Nephron (organoid): ENCODE measurements around the gene YOD1.
A peak's percentile ranks its signal among the peaks of the same experiment; 100 is the strongest.

Source experiments
- H3K27ac Mint-ChIP-seq, 3 experiments: 2 replicates each; pipeline ENCODE4 v1.8.0; 2020; ENCODE audit warnings: mixed read lengths in 3 of 3, mild to moderate bottlenecking in 2 of 3, moderate library complexity in 1 of 3
- H3K27me3 Mint-ChIP-seq: 2 replicates; pipeline ENCODE4 v1.8.0; 2021; ENCODE audit warnings: low read depth, mild to moderate bottlenecking, moderate library complexity, mixed read lengths
- H3K36me3 Mint-ChIP-seq: 2 replicates; pipeline ENCODE4 v1.8.0; 2020; ENCODE audit warnings: low read depth, mixed read lengths
- H3K4me1 Mint-ChIP-seq: 2 replicates; pipeline ENCODE4 v1.8.0; 2020; ENCODE audit warnings: mixed read lengths
- H3K4me3 Mint-ChIP-seq, 3 experiments: 2 replicates each; pipeline ENCODE4 v1.8.0; 2020; ENCODE audit warnings: mild to moderate bottlenecking in 3 of 3, mixed read lengths in 3 of 3, moderate library complexity in 2 of 3
- H3K9me3 Mint-ChIP-seq: 2 replicates; pipeline ENCODE4 v1.8.0; 2020; ENCODE audit warnings: mixed read lengths
- CTCF ChIP-seq, 3 experiments: fragments of 200-600 bp; sonication (generic); IDR thresholded peaks; one replicate each; pipeline ENCODE4 v1.5.0; 2021; ENCODE audit warnings: antibody characterized with exemption in 3 of 3; ENCODE audit not compliant: unreplicated experiment in 3 of 3

YOD1 gene

GRCh38 chr1:207088701-207089626, 38.0 kb upstream of the YOD1 start, which contains the start of gene C4BPB:
TSS of gene C4BPB (plus strand) at chr1:207088860. CDS start at chr1:207089532, 672 bp downstream.
- H3K4me3 Mint-ChIP-seq = no peak within 1 kb of the TSS
- no peaks in the 10 kb centered on the region for H3K36me3 Mint-ChIP-seq
- TF ChIP-seq CTCF (IDR thresholded peaks at IDR 0.05; ENCODE audit: unreplicated experiment in 3 of 3) = no peak
- no peaks in the 10 kb centered on the region for H3K9me3 Mint-ChIP-seq
- peaks cover 9% of the 10 kb centered on the region for H3K27me3 Mint-ChIP-seq
- no peak within 1 kb of the TSS for H3K27ac Mint-ChIP-seq
- peaks cover 18% of the 10 kb centered on the region for H3K4me1 Mint-ChIP-seq

GRCh38 chr1:207088161-207088560, 37.2 kb upstream of the YOD1 start:
- no peak for TF ChIP-seq CTCF (IDR thresholded peaks at IDR 0.05; ENCODE audit: unreplicated experiment in 3 of 3)
- Mint-ChIP-seq H3K36me3 (no peaks in the 10 kb centered on the region), H3K9me3 (no peaks in the 10 kb centered on the region), H3K4me1 (peaks cover 18% of the 10 kb centered on the region), H3K27me3 (peaks cover 9% of the 10 kb centered on the region), H3K4me3 (no peak overlapping the region), H3K27ac (no peak overlapping the region)

GRCh38 chr1:207085887-207086286, 34.9 kb upstream of the YOD1 start:
- Mint-ChIP-seq H3K4me3 (no peak overlapping the region), H3K9me3 (no peaks in the 10 kb centered on the region), H3K36me3 (no peaks in the 10 kb centered on the region), H3K27ac (peak overlapping the region in 1 of 3 experiments; percentile 24), H3K27me3 (peaks cover 6% of the 10 kb centered on the region), H3K4me1 (peaks cover 18% of the 10 kb centered on the region)
- no peak for TF ChIP-seq CTCF (IDR thresholded peaks at IDR 0.05; ENCODE audit: unreplicated experiment in 3 of 3)

- H3K36me3 Mint-ChIP-seq = no peaks in the 10 kb centered on the region
These were observed 33.7 kb upstream of the YOD1 start for GRCh38 chr1:207084701-207085180.

GRCh38 chr1:207084232-207084631, 33.2 kb upstream of the YOD1 start:
- Mint-ChIP-seq H3K9me3 (no peaks in the 10 kb centered on the region), H3K4me1 (peaks cover 18% of the 10 kb centered on the region), H3K36me3 (no peaks in the 10 kb centered on the region), H3K27me3 (peaks cover 6% of the 10 kb centered on the region), H3K4me3 (no peak overlapping the region), H3K27ac (peak overlapping the region in 1 of 3 experiments; percentile 30)
- no peak for TF ChIP-seq CTCF (IDR thresholded peaks at IDR 0.05; ENCODE audit: unreplicated experiment in 3 of 3)

More at GRCh38 chr1:207084701-207085180, 33.7 kb upstream of the YOD1 start:
- TF ChIP-seq CTCF (IDR thresholded peaks at IDR 0.05; ENCODE audit: unreplicated experiment in 3 of 3) = peak; percentile 47 to 73 (median 63)
- no peak overlapping the region for H3K4me3 Mint-ChIP-seq
- peak overlapping the region in 1 of 3 experiments; percentile 30 for H3K27ac Mint-ChIP-seq
- H3K9me3 Mint-ChIP-seq = no peaks in the 10 kb centered on the region
- peaks cover 6% of the 10 kb centered on the region for H3K27me3 Mint-ChIP-seq
- peaks cover 18% of the 10 kb centered on the region for H3K4me1 Mint-ChIP-seq
